ENCODE data around the gene AFF2.

- TF ChIP-seq POLR2A (IDR thresholded peaks at IDR 0.05; ENCODE audit: low read depth, low read length) (no peak), CTCF (IDR thresholded peaks at IDR 0.05; ENCODE audit: extremely low read depth in 1 of 2, insufficient read depth in 1 of 2, low read depth in 1 of 2, low read length in 2 of 2) (no peak), POLR2AphosphoS5 (IDR thresholded peaks at IDR 0.05; ENCODE audit: insufficient read depth, low read depth, low read length) (no peak), GATA2 (IDR thresholded peaks at IDR 0.05; ENCODE audit: insufficient read depth, insufficient read length, low read depth, low read length) (no peak), EZH2 (IDR thresholded peaks at IDR 0.05; ENCODE audit: borderline replicate concordance, low read depth, low read length, severe bottlenecking) (no peak), JUN (IDR thresholded peaks at IDR 0.05; ENCODE audit: borderline replicate concordance, insufficient read depth, insufficient read length, low read depth) (no peak), MAX (IDR thresholded peaks at IDR 0.05; ENCODE audit: insufficient read depth, insufficient read length) (no peak)
These were observed 124.6 kb downstream of the AFF2 start for GRCh38 chrX:148624951-148625474.

Measured in endothelial cell of umbilical vein (primary cell).